ENCODE data around the gene MAP3K7. TPM values are rescaled to one million over a fixed set of nuclear protein-coding genes. Genes with fewer than 3 reads are reported as not detected.

MAP3K7 gene
- total and polyA plus RNA-seq, 2 of the 8 experiments (the other 6 are each of a cell fraction or from before 2014, with no cell fraction given) = 27.3 to 34.8 TPM

- H3K4me3 ChIP-seq (ENCODE audit: extremely low read depth in 1 of 4, insufficient read depth in 2 of 4, low read depth in 3 of 4, low read length in 4 of 4) = no peak overlapping the region
- no peak overlapping the region for H2AK5ac ChIP-seq (ENCODE audit: low read depth, low read length)
- H3K14ac ChIP-seq (ENCODE audit: insufficient read length) = no peak overlapping the region
- no peak overlapping the region for H3K27ac ChIP-seq (ENCODE audit: low read depth, low read length)
- H4K20me1 ChIP-seq (replicated peaks in 1 of 2; ENCODE audit: control insufficient read depth in 1 of 2, insufficient read depth in 2 of 2, low read length in 2 of 2) = no peaks in the 10 kb centered on the region
- no peaks in the 10 kb centered on the region for H3K4me1 ChIP-seq (replicated peaks in 1 of 4; ENCODE audit: control insufficient read depth in 3 of 4, insufficient read depth in 4 of 4, low read length in 3 of 4)
- H3K4me2 ChIP-seq (ENCODE audit: insufficient read depth in 1 of 2, low read depth in 2 of 2, low read length in 2 of 2) = no peak overlapping the region
- no peak overlapping the region for H3K23ac ChIP-seq (ENCODE audit: insufficient read length)
- no peak overlapping the region for H2BK5ac ChIP-seq (ENCODE audit: low read depth, low read length)
- no peaks in the 10 kb centered on the region for H3K79me2 ChIP-seq (ENCODE audit: control insufficient read depth in 1 of 2, insufficient read depth in 2 of 2, low read length in 2 of 2)
- H4K91ac ChIP-seq (replicated peaks; ENCODE audit: insufficient read length, low read length) = no peak overlapping the region
- DNase-seq (ENCODE audit: low read depth in 1 of 2, low spot score in 2 of 2) = no peak
- no peaks in the 10 kb centered on the region for H3K27me3 ChIP-seq (replicated peaks in 1 of 4; ENCODE audit: control insufficient read depth in 3 of 4, extremely low read depth in 1 of 4, insufficient read depth in 3 of 4, low read length in 3 of 4)
- H3K9ac ChIP-seq (replicated peaks in 1 of 4; ENCODE audit: extremely low read depth in 1 of 4, low read depth in 3 of 4, low read length in 3 of 4) = no peak overlapping the region
- no peak overlapping the region for H3K56ac ChIP-seq (replicated peaks; ENCODE audit: insufficient read length, low read depth, low read length)
- H3K36me3 ChIP-seq (ENCODE audit: control insufficient read depth in 2 of 4, insufficient read depth in 4 of 4, low read length in 3 of 4) = peaks cover 0 to 49% (median 8%) of the 10 kb centered on the region in 4 experiments; a peak in 5 of 8 replicates
- H3K79me1 ChIP-seq (ENCODE audit: low read depth, low read length) = no peaks in the 10 kb centered on the region
- no peak overlapping the region for H4K8ac ChIP-seq (ENCODE audit: extremely low read depth, insufficient read depth, low read length)
- no peaks in the 10 kb centered on the region for H3K9me3 ChIP-seq (ENCODE audit: insufficient read depth in 2 of 2, low read depth in 1 of 2, low read length in 1 of 2)
- H2BK20ac ChIP-seq (ENCODE audit: low read length) = no peak overlapping the region
- no peak overlapping the region for H2BK12ac ChIP-seq (ENCODE audit: low read depth, low read length)
- H2BK15ac ChIP-seq (ENCODE audit: low read length) = no peak overlapping the region
- H4K5ac ChIP-seq (ENCODE audit: insufficient read length, low read depth, low read length) = no peak overlapping the region
- H2AFZ ChIP-seq (ENCODE audit: low read length) = no peak overlapping the region
- no peak overlapping the region for H3K18ac ChIP-seq (ENCODE audit: extremely low read depth, low read length)
- WGBS, 2 experiments (ENCODE audit: extremely low coverage in 1 of 2, insufficient coverage in 1 of 2, insufficient read length in 1 of 2, insufficient replicate concordance in 2 of 2, low coverage in 1 of 2, low lambda C conversion rate in 2 of 2, missing lambda C conversion rate in 1 of 2) = 93% methylated on average over 3 of the region's 3 CpGs; no CpG with 5 or more reads in 1 of the 2 experiments
- POLR2A ChIA-PET (ENCODE audit: partially characterized antibody) = no interaction called here
- CTCF ChIA-PET (ENCODE audit: partially characterized antibody) = interaction anchor here (0.7 to 2.0 kb wide), 2 partner anchors 14 to 36 kb away, joined by 4 to 5 read pairs; no protein-coding TSS in a partner anchor
- H3K4ac ChIP-seq (replicated peaks; ENCODE audit: insufficient read length, low read depth, low read length) = no peak overlapping the region
- no peak for FAIRE-seq
- no peaks in the 10 kb centered on the region for H3K23me2 ChIP-seq (ENCODE audit: low read depth, low read length)
- H2BK120ac ChIP-seq (replicated peaks; ENCODE audit: low read depth, low read length) = no peak overlapping the region
- TF ChIP-seq RBBP5 (IDR thresholded peaks at IDR 0.05; ENCODE audit: borderline replicate concordance, low read depth, low read length) (no peak), TAF7 (optimal IDR thresholded peaks at IDR 0.05; ENCODE audit: borderline replicate concordance, low read depth, low read length) (no peak)
These were observed 72.4 kb downstream of the MAP3K7 start for GRCh38 chr6:90514496-90514895.

Measured in H1 (cell line).